Fibroblast of lung (primary cell): ENCODE data around the gene SPC24. TPM values are rescaled to one million over a fixed set of nuclear protein-coding genes. Genes with fewer than 3 reads are reported as not detected.

Experiments
- DNase-seq, 2 donors: peaks; one replicate each; pipeline versions ENCODE4 v3.0.0 to v3.0.0-alpha.2; 2010; ENCODE audit warnings: low read depth in 2 of 2
- H2AFZ ChIP-seq: 2 replicates; pipeline ENCODE4 v1.5.1; 2012; ENCODE audit warnings: low read length, control low read depth, inconsistent platforms
- H3K27ac ChIP-seq: 2 replicates; pipeline ENCODE4 v1.5.1; 2011; ENCODE audit warnings: low read length, control low read depth; ENCODE audit not compliant: insufficient read depth
- H3K27me3 ChIP-seq: 2 replicates; pipeline ENCODE4 v1.5.1; 2011; ENCODE audit warnings: mild to moderate bottlenecking, low read length; ENCODE audit not compliant: control insufficient read depth, insufficient read depth
- H3K36me3 ChIP-seq: 2 replicates; pipeline ENCODE4 v1.5.1; 2011; ENCODE audit warnings: low read length; ENCODE audit not compliant: control insufficient read depth, insufficient read depth
- H3K4me1 ChIP-seq: 2 replicates; pipeline ENCODE4 v1.5.1; 2011; ENCODE audit warnings: low read length; ENCODE audit not compliant: control insufficient read depth, insufficient read depth; ENCODE audit errors: extremely low read depth
- H3K4me2 ChIP-seq: 2 replicates; pipeline ENCODE4 v1.5.1; 2011; ENCODE audit warnings: low read length, control low read depth; ENCODE audit not compliant: insufficient read depth; ENCODE audit errors: extremely low read depth
- H3K4me3 ChIP-seq, 4 experiments: fragments of 200-600 bp in 1 of 4; sonication (generic) in 1 of 4; replicated peaks in 1 of 4; 2 replicates each; pipeline ENCODE4 v1.5.1; 2011 to 2016; ENCODE audit warnings: low read length in 4 of 4, low read depth in 3 of 4, mild to moderate bottlenecking in 3 of 4, control low read depth in 2 of 4, inconsistent platforms in 1 of 4, mixed read lengths in 1 of 4; ENCODE audit not compliant: insufficient read depth in 1 of 4; ENCODE audit errors: control extremely low read depth in 1 of 4
- H3K79me2 ChIP-seq: 2 replicates; pipeline ENCODE4 v1.5.1; 2012; ENCODE audit warnings: mild to moderate bottlenecking, low read length, inconsistent platforms; ENCODE audit not compliant: control insufficient read depth, insufficient read depth
- H3K9ac ChIP-seq: 2 replicates; pipeline ENCODE4 v1.5.1; 2011; ENCODE audit warnings: mild to moderate bottlenecking, low read length, control low read depth; ENCODE audit not compliant: insufficient read depth
- H3K9me3 ChIP-seq: 2 replicates; pipeline ENCODE4 v1.5.1; 2012; ENCODE audit warnings: low read depth, low read length; ENCODE audit not compliant: control insufficient read depth, insufficient read depth
- H4K20me1 ChIP-seq: 2 replicates; pipeline ENCODE4 v1.5.1; 2011; ENCODE audit warnings: low read length; ENCODE audit not compliant: control insufficient read depth, insufficient read depth; ENCODE audit errors: extremely low read depth
- EZH2 ChIP-seq: IDR thresholded peaks from 2 replicates; pipeline ENCODE4 v1.5.1; 2012; ENCODE audit warnings: low read length, control low read depth, mild to moderate bottlenecking; ENCODE audit errors: missing control alignments
- polyA plus RNA-seq, 2 donors: library from polyadenylated mRNA; depleted of rRNA in 1 of 2; stranded (reverse) in 1 of 2; unstranded in 1 of 2; fragments of >200 nt; gene quantifications; 2 replicates each; pipeline ENCODE4 v1.2.1, GENCODE V29; 2011 to 2012; ENCODE audit warnings: missing spikeins in 1 of 2
- total RNA-seq: library from RNA; depleted of rRNA; stranded (reverse); fragments of >200 nt; gene quantifications from 2 replicates; pipeline ENCODE4 v1.2.1, GENCODE V29; 2014
- TF ChIP-seq, protein P1 (sequence below), 2 donors: IDR thresholded peaks in 1 of 2; conservative IDR thresholded peaks in 1 of 2; 1 replicate in 1 of 2; 2 replicates in 1 of 2; pipeline ENCODE4 v1.5.1; 2011 to 2012; ENCODE audit warnings: low read length in 2 of 2, control low read depth in 1 of 2, inconsistent platforms in 1 of 2, low read depth in 1 of 2, mild to moderate bottlenecking in 1 of 2

Gene SPC24
- total and polyA plus RNA-seq, 2 donors (not counting 1 experiment from before 2014, with no cell fraction given), result 8.1 to 32.0 TPM

DNA sequence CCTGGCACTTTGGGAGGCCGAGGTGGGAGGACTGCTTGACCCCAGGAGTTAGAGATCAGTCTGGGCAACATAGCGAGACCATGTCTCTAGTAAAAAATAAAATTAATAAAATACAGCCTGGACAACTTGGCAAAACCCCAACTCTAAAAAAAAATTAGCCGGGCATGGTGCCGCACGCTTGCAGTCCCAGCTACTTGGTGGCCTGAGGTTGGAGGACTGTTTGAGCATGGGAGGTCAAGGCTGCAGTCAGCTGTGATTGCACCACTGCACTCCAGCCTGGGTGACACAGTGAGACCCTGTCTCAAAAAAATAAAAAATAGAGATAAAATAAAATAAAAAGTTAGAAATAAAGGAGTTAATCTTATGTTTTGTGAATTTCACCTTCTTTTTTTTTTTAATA lies 15.6 kb upstream of the SPC24 start:
- no peak for DNase-seq
- no peaks in the 10 kb centered on the region for H3K27me3 ChIP-seq
- no peak overlapping the region for H3K9ac ChIP-seq
- peaks cover 4% of the 10 kb centered on the region for H3K79me2 ChIP-seq
- peaks cover 35% of the 10 kb centered on the region for H3K4me1 ChIP-seq
- H4K20me1 ChIP-seq, result no peaks in the 10 kb centered on the region
- H3K4me2 ChIP-seq, result no peak overlapping the region
- no peak overlapping the region for H3K27ac ChIP-seq
- H3K9me3 ChIP-seq, result no peaks in the 10 kb centered on the region
- H2AFZ ChIP-seq, result no peak overlapping the region
- TF ChIP-seq EZH2, result no peak
- TF ChIP-seq, protein P1, sequence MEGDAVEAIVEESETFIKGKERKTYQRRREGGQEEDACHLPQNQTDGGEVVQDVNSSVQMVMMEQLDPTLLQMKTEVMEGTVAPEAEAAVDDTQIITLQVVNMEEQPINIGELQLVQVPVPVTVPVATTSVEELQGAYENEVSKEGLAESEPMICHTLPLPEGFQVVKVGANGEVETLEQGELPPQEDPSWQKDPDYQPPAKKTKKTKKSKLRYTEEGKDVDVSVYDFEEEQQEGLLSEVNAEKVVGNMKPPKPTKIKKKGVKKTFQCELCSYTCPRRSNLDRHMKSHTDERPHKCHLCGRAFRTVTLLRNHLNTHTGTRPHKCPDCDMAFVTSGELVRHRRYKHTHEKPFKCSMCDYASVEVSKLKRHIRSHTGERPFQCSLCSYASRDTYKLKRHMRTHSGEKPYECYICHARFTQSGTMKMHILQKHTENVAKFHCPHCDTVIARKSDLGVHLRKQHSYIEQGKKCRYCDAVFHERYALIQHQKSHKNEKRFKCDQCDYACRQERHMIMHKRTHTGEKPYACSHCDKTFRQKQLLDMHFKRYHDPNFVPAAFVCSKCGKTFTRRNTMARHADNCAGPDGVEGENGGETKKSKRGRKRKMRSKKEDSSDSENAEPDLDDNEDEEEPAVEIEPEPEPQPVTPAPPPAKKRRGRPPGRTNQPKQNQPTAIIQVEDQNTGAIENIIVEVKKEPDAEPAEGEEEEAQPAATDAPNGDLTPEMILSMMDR (conservative IDR thresholded peaks at IDR 0.05 in 1 of 2, IDR thresholded peaks at IDR 0.05 in 1 of 2; ENCODE audit: low read depth in 1 of 2, low read length in 2 of 2), result no peak
- H3K4me3 ChIP-seq, result no peak overlapping the region
- H3K36me3 ChIP-seq, result peaks cover 40% of the 10 kb centered on the region

DNA sequence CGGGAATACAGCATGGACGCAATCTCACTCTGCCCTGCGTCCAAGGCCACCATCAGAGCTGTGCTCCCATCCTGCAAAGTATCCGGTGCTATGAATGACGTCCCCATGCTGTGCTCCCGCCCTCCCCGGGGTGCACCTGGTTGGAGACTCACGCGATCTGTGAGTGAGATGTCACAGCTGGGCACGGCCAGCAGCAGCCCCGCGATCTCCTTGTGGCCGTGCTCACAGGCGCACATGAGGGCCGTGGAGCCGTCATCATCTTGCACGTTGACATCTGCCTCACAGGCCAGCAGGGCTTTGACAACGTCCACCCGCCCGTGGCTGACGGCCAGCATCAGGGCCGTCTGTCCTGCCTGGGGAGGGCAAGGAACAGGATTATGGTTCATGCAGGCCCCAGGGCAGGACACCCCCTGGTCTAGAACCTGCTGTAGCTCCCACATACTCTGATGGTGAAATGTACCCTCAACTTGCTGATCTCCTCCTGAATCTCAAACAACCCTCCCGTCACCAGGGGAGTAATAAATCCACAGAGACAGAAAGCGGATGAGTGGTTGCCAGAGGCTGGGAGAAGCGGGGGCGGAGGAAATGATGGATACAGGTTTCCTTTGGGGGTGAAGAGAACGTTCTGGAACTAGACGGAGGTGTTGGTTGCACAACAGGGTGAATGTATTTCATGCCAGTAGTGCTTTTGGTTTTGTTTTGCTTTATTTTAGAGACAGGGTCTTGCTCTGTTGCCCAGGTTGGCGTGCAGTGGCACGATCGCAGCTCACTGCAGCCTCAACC lies 14.5 kb upstream of the SPC24 start:
- H3K79me2 ChIP-seq, result peaks cover 4% of the 10 kb centered on the region
- H3K9me3 ChIP-seq, result no peaks in the 10 kb centered on the region
- peak overlapping the region; percentile 37 for H3K9ac ChIP-seq
- DNase-seq, result peak in 1 of 2 donors; percentile 42
- TF ChIP-seq, protein P1 (conservative IDR thresholded peaks at IDR 0.05 in 1 of 2, IDR thresholded peaks at IDR 0.05 in 1 of 2; ENCODE audit: low read depth in 1 of 2, low read length in 2 of 2), result no peak
- TF ChIP-seq EZH2, result no peak
- peaks cover 35% of the 10 kb centered on the region for H3K36me3 ChIP-seq
- no peaks in the 10 kb centered on the region for H3K27me3 ChIP-seq
- H3K4me2 ChIP-seq, result no peak overlapping the region
- peak overlapping the region; percentile 61 for H3K27ac ChIP-seq
- peaks cover 46% of the 10 kb centered on the region for H3K4me1 ChIP-seq
- H2AFZ ChIP-seq, result no peak overlapping the region
- no peak overlapping the region for H3K4me3 ChIP-seq
- H4K20me1 ChIP-seq, result no peaks in the 10 kb centered on the region

DNA sequence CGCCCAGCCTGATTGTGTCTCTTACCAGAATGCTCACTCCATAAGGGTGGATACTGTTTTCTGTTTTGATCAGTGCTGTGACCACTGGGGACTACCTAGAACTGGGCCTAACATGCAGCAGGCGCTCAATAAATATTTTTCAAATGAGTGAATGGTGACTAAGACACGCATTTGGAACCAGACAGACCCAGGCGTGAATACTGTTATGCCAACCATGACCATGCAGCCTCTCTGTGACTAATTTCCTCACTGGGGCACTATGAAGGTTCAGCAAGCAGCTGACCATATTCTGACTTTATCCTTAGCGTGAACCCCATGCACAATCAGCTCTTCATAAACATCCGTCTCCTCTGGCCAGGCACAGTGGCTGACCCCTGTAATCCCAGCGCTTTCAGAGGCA lies 13.0 kb upstream of the SPC24 start:
- Histone ChIP-seq H3K9me3 (no peaks in the 10 kb centered on the region), H3K36me3 (peaks cover 27% of the 10 kb centered on the region), H3K4me1 (peaks cover 53% of the 10 kb centered on the region), H3K27ac (peak overlapping the region; percentile 85), H3K27me3 (no peaks in the 10 kb centered on the region), H3K9ac (no peak overlapping the region), H4K20me1 (no peaks in the 10 kb centered on the region), H3K79me2 (peaks cover 2% of the 10 kb centered on the region), H3K4me3 (no peak overlapping the region), H3K4me2 (peak overlapping the region; percentile 27), H2AFZ (no peak overlapping the region)
- peak; percentile 93 to 95 for DNase-seq
- TF ChIP-seq, protein P1 (conservative IDR thresholded peaks at IDR 0.05 in 1 of 2, IDR thresholded peaks at IDR 0.05 in 1 of 2; ENCODE audit: low read depth in 1 of 2, low read length in 2 of 2), result no peak
